HepG2 (cell line): ENCODE data around the gene ICAM5. TPM values are rescaled to one million over a fixed set of nuclear protein-coding genes. Genes with fewer than 3 reads are reported as not detected.
A peak's percentile ranks its signal among the peaks of the same experiment; 100 is the strongest.

Experiments
- ATAC-seq: fragments of 200-7000 bp; cut with Tn5 transposase; 3 replicates; pipeline ENCODE4 v1.9.1; 2020; ENCODE audit warnings: mild to moderate bottlenecking, moderate library complexity
- BruUV-seq: library from RNA; stranded (reverse); fragments of 400-500 nt; replicated peaks from 2 replicates; lab custom pipeline; 2021; lab: Mats Ljungman, UMichigan
- CTCF ChIA-PET: fragments of 300-600 bp; formaldehyde crosslinking; extraction: SDS; loops from one replicate; lab custom pipeline; 2021; ENCODE audit warnings: low total read pairs, inconsistent platforms, low intra/inter-chr PET ratio; lab: Yijun Ruan, JAX
- POLR2A ChIA-PET: fragments of 350-600 bp; sonication (Branson Sonifier 250); formaldehyde crosslinking; loops from one replicate; lab custom pipeline; 2020; ENCODE audit warnings: antibody characterized with exemption, inconsistent platforms; lab: Yijun Ruan, JAX
- DNase-seq: peaks from one replicate; pipeline ENCODE4 v3.0.0-alpha.2; 2015; ENCODE audit warnings: low spot score
- FAIRE-seq: peaks from 3 replicates; lab custom pipeline; 2011; peaks lifted over from hg19 to GRCh38; lab: Jason Lieb, UNC
- H2AFZ ChIP-seq: one replicate; pipeline ENCODE4 v1.6.1; 2011; ENCODE audit warnings: low read length, inconsistent platforms
- H3K27ac ChIP-seq: fragments of 300-600 bp; 3 replicates; pipeline ENCODE4 v1.8.0; 2011; ENCODE audit warnings: mixed run types, mild to moderate bottlenecking, mixed read lengths, low read length, inconsistent platforms; ENCODE audit not compliant: insufficient read depth; ENCODE audit errors: extremely low read length
- H3K27me3 ChIP-seq, 2 experiments: fragments of 200-600 bp in 1 of 2; 2 replicates in 1 of 2; 3 replicates in 1 of 2; pipeline versions ENCODE4 v1.6.0 to v1.8.0; 2011; ENCODE audit warnings: low read length in 2 of 2, mild to moderate bottlenecking in 2 of 2, moderate library complexity in 2 of 2, inconsistent platforms in 1 of 2; ENCODE audit not compliant: insufficient read depth in 2 of 2, control insufficient read depth in 1 of 2
- H3K36me3 ChIP-seq, 2 experiments: fragments of 200-600 bp in 1 of 2; replicated peaks in 1 of 2; 2 replicates in 1 of 2; 3 replicates in 1 of 2; pipeline versions ENCODE4 v1.5.1 to v1.8.0; 2011; ENCODE audit warnings: low read length in 2 of 2, inconsistent platforms in 1 of 2; ENCODE audit not compliant: insufficient read depth in 2 of 2, control insufficient read depth in 1 of 2
- H3K4me1 ChIP-seq: 2 replicates; pipeline ENCODE4 v1.5.1; 2012; ENCODE audit warnings: low read length, inconsistent platforms; ENCODE audit not compliant: insufficient read depth
- H3K4me2 ChIP-seq: 2 replicates; pipeline ENCODE4 v1.6.0; 2011; ENCODE audit warnings: low read depth, low read length, inconsistent platforms
- H3K4me3 ChIP-seq, 3 experiments: fragments of 200-600 bp in 1 of 3; sonication (generic), shearing (Covaris generic) in 1 of 3; replicated peaks in 1 of 3; 2 replicates each; pipeline ENCODE4 v1.5.1; 2011 to 2016; ENCODE audit warnings: low read length in 3 of 3, inconsistent platforms in 2 of 3, low read depth in 2 of 3, mild to moderate bottlenecking in 2 of 3, control low read depth in 1 of 3, mixed read lengths in 1 of 3; ENCODE audit not compliant: insufficient read depth in 1 of 3
- H3K79me2 ChIP-seq: one replicate; pipeline ENCODE4 v1.6.1; 2011; ENCODE audit warnings: low read length, inconsistent platforms; ENCODE audit not compliant: insufficient read depth
- H3K9ac ChIP-seq: 2 replicates; pipeline ENCODE4 v1.6.0; 2011; ENCODE audit warnings: mild to moderate bottlenecking, low read depth, low read length, inconsistent platforms; ENCODE audit not compliant: insufficient read depth
- H3K9me3 ChIP-seq: 2 replicates; pipeline ENCODE4 v1.5.1; 2012; ENCODE audit warnings: mild to moderate bottlenecking, low read length
- H4K20me1 ChIP-seq: 2 replicates; pipeline ENCODE4 v1.6.0; 2011; ENCODE audit warnings: inconsistent platforms, mild to moderate bottlenecking, low read length, moderate library complexity; ENCODE audit not compliant: insufficient read depth
- AGO2 ChIP-seq: fragments of 200-400 bp; formaldehyde crosslinking; optimal IDR thresholded peaks from 2 replicates; pipeline ENCODE3; 2017; ENCODE audit warnings: mild to moderate bottlenecking, low read depth, low read length, moderate library complexity
- CHD4 ChIP-seq: fragments of 200-600 bp; sonication (generic); IDR thresholded peaks from 2 replicates; pipeline ENCODE4 v1.7.0; 2017; ENCODE audit warnings: mild to moderate bottlenecking, low read length, borderline replicate concordance
- MEF2D ChIP-seq: sonication (generic); formaldehyde crosslinking; IDR thresholded peaks from 2 replicates; pipeline ENCODE4 v1.5.1; 2020; ENCODE audit warnings: mild to moderate bottlenecking, missing genetic modification reagents
- MEIS1 ChIP-seq: sonication (generic); formaldehyde crosslinking; IDR thresholded peaks from 2 replicates; pipeline ENCODE4 v1.9.0; 2021; ENCODE audit warnings: mild to moderate bottlenecking, missing genetic modification reagents, moderate library complexity, borderline replicate concordance
- THAP7 ChIP-seq: sonication (generic); formaldehyde crosslinking; IDR thresholded peaks from 2 replicates; pipeline ENCODE4 v1.8.1; 2023; ENCODE audit warnings: mild to moderate bottlenecking, missing genetic modification reagents
- WIZ ChIP-seq: sonication (generic); formaldehyde crosslinking; IDR thresholded peaks from 2 replicates; pipeline ENCODE4 v1.5.1; 2020; ENCODE audit warnings: mild to moderate bottlenecking, missing genetic modification reagents
- ZBTB38 ChIP-seq: sonication (generic); formaldehyde crosslinking; IDR thresholded peaks from 2 replicates; pipeline ENCODE4 v1.5.1; 2020; ENCODE audit warnings: mild to moderate bottlenecking, missing genetic modification reagents
- ZHX2 ChIP-seq, 2 experiments: sonication (generic) in 1 of 2; formaldehyde crosslinking in 1 of 2; IDR thresholded peaks; 2 replicates each; pipeline versions ENCODE4 v1.6.1 to v1.9.0; 2014 to 2022; ENCODE audit warnings: antibody characterized with exemption in 1 of 2, borderline replicate concordance in 1 of 2, inconsistent platforms in 1 of 2, low read depth in 1 of 2, missing genetic modification reagents in 1 of 2
- ZNF280B ChIP-seq: sonication (generic); formaldehyde crosslinking; IDR thresholded peaks from 2 replicates; pipeline ENCODE4 v1.5.0; 2020; ENCODE audit warnings: missing genetic modification reagents, mild to moderate bottlenecking, borderline replicate concordance
- ZNF543 ChIP-seq: sonication (generic); formaldehyde crosslinking; IDR thresholded peaks from 2 replicates; pipeline ENCODE4 v1.4.0; 2020; ENCODE audit warnings: mild to moderate bottlenecking, missing genetic modification reagents
- ZNF556 ChIP-seq: sonication (generic); formaldehyde crosslinking; IDR thresholded peaks from 2 replicates; pipeline ENCODE4 v1.4.0; 2020; ENCODE audit warnings: mild to moderate bottlenecking, missing genetic modification reagents, borderline replicate concordance
- ZNF780A ChIP-seq: sonication (generic); formaldehyde crosslinking; IDR thresholded peaks from 2 replicates; pipeline ENCODE4 v1.8.0; 2022; ENCODE audit warnings: mild to moderate bottlenecking, missing genetic modification reagents, moderate library complexity
- WGBS: methylation state at CpG from one replicate; pipeline ENCODE4 v1.1.6; 2017; ENCODE audit warnings: low lambda C conversion rate; 5-methylcytosine and 5-hydroxymethylcytosine counted together
- in situ Hi-C: cut with HindIII; loops from 2 replicates; pipeline ENCODE4 v1.10.0; 2017; ENCODE audit warnings: low pct_unique_long_range_greater_than_20kb; ENCODE audit not compliant: extremely low pct_ligation_motif_present
- intact Hi-C: fragments of 100-400 bp; cut with micrococcal nuclease; formaldehyde crosslinking; loops from one replicate; pipeline ENCODE4 v1.10.0; 2022; ENCODE audit not compliant: unreplicated experiment
- polyA plus RNA-seq, 8 experiments: library from polyadenylated mRNA; depleted of rRNA in 3 of 8; stranded (reverse) in 7 of 8; unstranded in 1 of 8; fragments of >200 nt; fragmentation: Illumina TruSeq in 4 of 8; extraction: Trizol in 4 of 8; gene quantifications; 2 replicates each; pipeline versions ENCODE4 v1.2.1 to v1.2.3, GENCODE V29; 2011 to 2016; ENCODE audit warnings: low read depth in 4 of 8, missing spikeins in 1 of 8, mixed read lengths in 1 of 8; ENCODE audit not compliant: insufficient read depth in 1 of 8
- total RNA-seq, 5 experiments: library from RNA; depleted of rRNA; stranded (reverse); fragments of >200 nt; fragmentation: Illumina TruSeq; extraction: Trizol; gene quantifications; 2 replicates each; pipeline ENCODE4 v1.2.3, GENCODE V29; 2016; ENCODE audit warnings: low read depth in 1 of 5

The ICAM5 gene
- total and polyA plus RNA-seq, 2 of the 13 experiments (the other 11 are each of a cell fraction or from before 2014, with no cell fraction given) = 0.46 to 1.6 TPM

- H3K36me3 ChIP-seq = peaks cover 5 to 13% of the 10 kb centered on the region in 2 experiments; a peak in 3 of 5 replicates
- H3K4me1 ChIP-seq = peaks cover 65% of the 10 kb centered on the region
- peaks cover 28% of the 10 kb centered on the region for H3K79me2 ChIP-seq
- peak overlapping the region; percentile 85 for H3K27ac ChIP-seq
- no peaks in the 10 kb centered on the region for H4K20me1 ChIP-seq
- no peak overlapping the region for H2AFZ ChIP-seq
- ChIA-PET CTCF (interaction anchor here (3.6 kb wide), 1 partner anchor 119 kb away, joined by 47 read pairs; no protein-coding TSS in a partner anchor), POLR2A (interaction anchor here (0.7 to 6.5 kb wide), 14 partner anchors 10 to 139 kb away, joined by 3 to 149 read pairs (median 10); partner anchors contain the start of genes CDC37, ICAM4, ICAM5 and MRPL4)
- in situ Hi-C loops = loop anchor here (5.0 kb wide), 1 partner anchor 122 kb away; no protein-coding TSS in a partner anchor
- no TSS peak for BruUV-seq
- H3K4me2 ChIP-seq = peak overlapping the region; percentile 87
- DNase-seq = no peak
- FAIRE-seq = no peak
- H3K27me3 ChIP-seq = no peaks in the 10 kb centered on the region
- 66% methylated on average over 27 of the region's 37 CpGs for WGBS
- peak overlapping the region; percentile 79 for H3K9ac ChIP-seq
- peak; percentile 31 for TF ChIP-seq AGO2
- TF ChIP-seq ZHX2 (IDR thresholded peaks at IDR 0.05; ENCODE audit: low read depth) = 0 out of 2 replicates have a peak, but pooled peaks have one; percentile 30
- no peak for TF ChIP-seq ZHX2 (CRISPR knock-in tag; IDR thresholded peaks at IDR 0.05; ENCODE audit: borderline replicate concordance)
- 0 out of 2 replicates have a peak, but pooled peaks have one; percentile 17 for TF ChIP-seq ZNF780A
- TF ChIP-seq CHD4 = no peak; the same call in 1 of the 2 replicates
- 0 out of 2 replicates have a peak, but pooled peaks have one; percentile 36 for TF ChIP-seq WIZ (CRISPR knock-in tag)
- peak; percentile 96; the same call in 1 of the 2 replicates for TF ChIP-seq ZBTB38 (CRISPR knock-in tag)
- no peak for TF ChIP-seq THAP7 (CRISPR knock-in tag)
- TF ChIP-seq ZNF556 (CRISPR knock-in tag) = 0 out of 2 replicates have a peak, but pooled peaks have one; percentile 21
- no peak for TF ChIP-seq ZNF280B (CRISPR knock-in tag)
- 0 out of 2 replicates have a peak, but pooled peaks have one; percentile 6 for TF ChIP-seq MEIS1 (CRISPR knock-in tag)
- 0 out of 2 replicates have a peak, but pooled peaks have one; percentile 8 for TF ChIP-seq MEF2D (CRISPR knock-in tag)
- TF ChIP-seq ZNF543 = 0 out of 2 replicates have a peak, but pooled peaks have one; percentile 13
- intact Hi-C loops = loop anchor here (2.0 kb wide), 1 partner anchor 17 kb away; the partner anchor contains the start of gene ICAM4
- peak overlapping the region; percentile 68 to 81 (median 76) for H3K4me3 ChIP-seq
- ATAC-seq = peak; percentile 14
- H3K9me3 ChIP-seq = no peaks in the 10 kb centered on the region
Measured at GRCh38 chr19:10270180-10270615, 19.6 kb upstream of the ICAM5 start.
